GM12873 (cell line): ENCODE results near the gene LILRB5.

Experiments used
- CTCF ChIP-seq: IDR thresholded peaks from 2 replicates; pipeline ENCODE4 v1.5.1; 2012; ENCODE audit warnings: low read depth, mild to moderate bottlenecking, moderate library complexity, low read length, control low read depth; ENCODE audit not compliant: insufficient read depth; ENCODE audit errors: missing control alignments

Gene LILRB5

GRCh38 chr19:54294539-54294938 is 37.5 kb upstream of the LILRB5 start:
- no peak for TF ChIP-seq CTCF

- no peak for TF ChIP-seq CTCF
Observed at GRCh38 chr19:54287456-54287855, 30.4 kb upstream of the LILRB5 start.

GRCh38 chr19:54282686-54283470 is 25.8 kb upstream of the LILRB5 start:
- no peak for TF ChIP-seq CTCF

- no peak for TF ChIP-seq CTCF
Observed at GRCh38 chr19:54281007-54281728, 24.1 kb upstream of the LILRB5 start, which contains the start of gene LILRB2. TSS of gene LILRB2 (minus strand) at chr19:54281110. CDS start at chr19:54280496, 614 bp downstream.

GRCh38 chr19:54279406-54279962 is 22.4 kb upstream of the LILRB5 start:
- TF ChIP-seq CTCF: no peak

GRCh38 chr19:54275951-54276350 is 18.9 kb upstream of the LILRB5 start:
- no peak for TF ChIP-seq CTCF

GRCh38 chr19:54273821-54274220 is 16.7 kb upstream of the LILRB5 start:
- TF ChIP-seq CTCF: no peak
